Stimulated activated naive CD4-positive, alpha-beta T cell (primary cell): ENCODE results near the gene NEDD4L.

ENCODE experiments used
- DNase-seq, 6 experiments: peaks; one replicate each; lab custom pipeline; 2025; lab: John Stamatoyannopoulos, UW

Gene NEDD4L

GRCh38 chr18:58183226-58183625, 139.2 kb downstream of the NEDD4L start:
- no peak for DNase-seq

- DNase-seq = no peak
Observed at GRCh38 chr18:58186258-58186948, 142.4 kb downstream of the NEDD4L start.

- DNase-seq = no peak
Observed at GRCh38 chr18:58187674-58188073, 143.6 kb downstream of the NEDD4L start.

- DNase-seq = no peak
Observed at GRCh38 chr18:58188996-58189395, 145.0 kb downstream of the NEDD4L start.

- no peak for DNase-seq
Observed at GRCh38 chr18:58190842-58191530, 147.0 kb downstream of the NEDD4L start.

GRCh38 chr18:58191626-58192025, 147.6 kb downstream of the NEDD4L start:
- no peak for DNase-seq

GRCh38 chr18:58192519-58192918, 148.5 kb downstream of the NEDD4L start:
- DNase-seq = no peak

GRCh38 chr18:58194028-58194427, 150.0 kb downstream of the NEDD4L start:
- DNase-seq = no peak

- DNase-seq = peak in 4 of 6 experiments; percentile 5 to 42 (median 22)
Observed at GRCh38 chr18:58195278-58195765, 151.3 kb downstream of the NEDD4L start.

GRCh38 chr18:58196164-58196563, 152.1 kb downstream of the NEDD4L start:
- no peak for DNase-seq

- no peak for DNase-seq
Observed at GRCh38 chr18:58196881-58197872, 153.2 kb downstream of the NEDD4L start.

GRCh38 chr18:58201268-58201667, 157.2 kb downstream of the NEDD4L start:
- DNase-seq = no peak

- DNase-seq = no peak
Observed at GRCh38 chr18:58201733-58202730, 158.0 kb downstream of the NEDD4L start.

GRCh38 chr18:58204776-58205442, 160.9 kb downstream of the NEDD4L start:
- no peak for DNase-seq

GRCh38 chr18:58205443-58206160, 161.6 kb downstream of the NEDD4L start:
- no peak for DNase-seq

GRCh38 chr18:58207520-58208152, 163.6 kb downstream of the NEDD4L start:
- DNase-seq = no peak

- DNase-seq = no peak
Observed at GRCh38 chr18:58208207-58208932, 164.3 kb downstream of the NEDD4L start.

- DNase-seq = no peak
Observed at GRCh38 chr18:58209326-58209725, 165.3 kb downstream of the NEDD4L start.

GRCh38 chr18:58211510-58211909, 167.5 kb downstream of the NEDD4L start:
- DNase-seq = no peak
